ENCODE results near the gene KNSTRN.

- TF ChIP-seq CTCF (IDR thresholded peaks at IDR 0.05) (no peak), POLR2A (IDR thresholded peaks at IDR 0.05) (no peak)
Observed at GRCh38 chr15:40355976-40356585, 26.4 kb upstream of the KNSTRN start.
